GM18951 (cell line): ENCODE measurements around the gene MPP4.

Experiments used
- POLR2A ChIP-seq: IDR thresholded peaks from 4 replicates; pipeline ENCODE4 v1.6.1; 2011; ENCODE audit warnings: mild to moderate bottlenecking; ENCODE audit not compliant: insufficient read length, insufficient read depth; ENCODE audit errors: extremely low read depth
- in situ Hi-C: fragments of 300-500 bp; cut with MboI; formaldehyde crosslinking; loops from one replicate; pipeline ENCODE4 v1.12.0; 2022; ENCODE audit warnings: low sequenced_read_pairs, mixed read lengths, inconsistent platforms; ENCODE audit not compliant: unreplicated experiment

MPP4 gene

DNA sequence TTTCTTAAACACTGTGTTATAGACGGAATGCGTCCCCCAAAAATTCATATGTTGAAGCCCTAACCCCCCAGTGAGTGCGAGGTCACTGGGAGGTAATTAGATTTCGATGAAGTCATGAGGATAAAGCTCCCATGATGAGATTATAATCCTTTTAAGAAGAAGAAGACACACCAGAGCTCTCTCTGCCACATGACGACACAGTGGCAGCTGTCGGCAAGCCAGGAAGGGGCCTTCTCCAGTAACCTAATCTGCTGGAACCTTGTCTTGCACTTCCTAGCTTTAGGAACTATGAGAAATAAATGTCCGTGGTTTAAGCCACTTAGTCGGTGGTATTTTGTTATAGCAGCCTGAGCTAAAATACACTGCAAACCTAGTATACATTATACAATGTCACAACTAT, 67.4 kb downstream of the MPP4 start:
- in situ Hi-C loops = no loop called here
- no peak for TF ChIP-seq POLR2A

GRCh38 chr2:201630577-201630976, 67.9 kb downstream of the MPP4 start:
- TF ChIP-seq POLR2A = no peak
- in situ Hi-C loops = no loop called here

DNA sequence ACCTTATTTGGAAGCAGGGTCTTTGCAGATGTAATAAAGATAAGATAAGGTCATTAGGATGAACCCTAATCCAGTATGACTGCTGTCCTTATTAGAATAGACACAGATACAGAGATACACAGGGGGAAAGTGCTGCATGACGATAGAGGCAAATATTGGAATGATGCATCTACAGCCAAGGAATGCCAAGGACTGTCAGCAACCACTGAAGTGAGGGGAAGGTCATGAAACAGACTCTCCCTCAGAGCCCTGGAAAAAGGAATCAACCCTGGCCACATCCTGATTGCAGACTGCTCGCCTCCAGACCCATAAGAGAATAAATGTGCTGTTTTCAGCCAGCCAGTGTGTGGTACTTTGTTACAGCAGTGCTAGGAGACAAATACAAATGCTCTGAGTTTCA, 69.9 kb downstream of the MPP4 start:
- TF ChIP-seq POLR2A = no peak
- in situ Hi-C loops = no loop called here

DNA sequence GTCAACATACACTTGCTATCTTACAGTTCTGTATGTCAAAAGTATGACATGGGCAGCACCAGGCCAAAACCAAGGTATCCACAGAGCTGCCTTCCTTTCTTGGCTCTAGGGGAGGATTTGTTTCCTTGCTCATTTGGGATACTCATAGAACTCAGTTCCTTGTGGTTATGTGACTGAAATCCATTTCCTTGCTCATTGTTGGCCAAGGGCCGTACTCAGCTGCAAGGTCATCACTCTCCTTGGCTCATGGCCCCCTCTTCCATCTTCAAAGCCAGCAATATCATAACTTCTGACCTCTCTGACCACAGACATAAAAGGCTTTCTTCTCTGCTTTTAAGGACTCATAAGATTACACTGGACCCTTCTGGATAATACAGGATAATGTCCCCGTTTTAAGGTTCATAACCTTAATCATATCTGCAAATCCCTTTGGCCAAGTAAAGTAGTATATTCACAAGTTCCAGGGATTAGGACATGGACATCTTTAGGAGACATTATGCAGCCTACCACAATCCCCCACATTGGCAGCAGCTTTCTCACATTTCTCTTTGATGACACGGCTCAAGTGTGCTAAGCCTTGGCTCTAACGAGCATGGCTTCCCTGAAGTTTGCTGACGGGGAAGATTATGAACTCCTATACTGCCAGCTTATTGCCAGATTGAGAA, 76.0 kb downstream of the MPP4 start:
- TF ChIP-seq POLR2A = no peak
- in situ Hi-C loops = no loop called here

DNA sequence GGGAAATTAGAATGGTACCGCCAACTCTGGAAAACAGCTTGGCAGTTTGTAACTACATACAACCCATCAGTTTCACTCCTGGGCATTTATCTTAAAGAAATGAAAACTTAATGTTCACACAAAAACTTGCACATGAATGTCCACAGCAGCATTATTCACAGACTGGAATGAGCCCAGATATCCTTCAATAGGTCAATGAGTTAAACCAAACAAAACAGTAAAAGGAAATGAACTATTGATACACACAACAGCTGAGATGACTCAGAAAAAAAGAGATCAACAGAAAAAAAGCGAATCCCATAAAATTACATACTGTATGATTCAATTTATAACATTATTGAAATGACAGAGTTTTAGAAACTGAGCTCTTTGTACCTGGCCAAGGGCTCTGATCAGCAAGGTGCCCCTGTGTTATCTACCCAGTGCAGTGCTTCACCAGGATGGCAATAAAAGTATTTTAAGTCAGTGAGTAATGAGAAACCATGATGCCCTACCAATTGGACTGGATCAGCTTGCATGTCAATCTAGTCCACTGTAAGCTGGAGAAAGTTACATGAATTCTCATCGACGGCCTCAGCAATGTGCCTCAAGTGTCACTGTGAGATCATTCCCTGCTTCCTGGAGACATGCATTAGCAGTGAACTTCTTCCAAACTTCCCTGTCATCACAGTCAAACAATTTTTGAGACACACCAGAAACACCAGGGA, 77.0 kb downstream of the MPP4 start:
- in situ Hi-C loops = no loop called here
- TF ChIP-seq POLR2A = no peak

DNA sequence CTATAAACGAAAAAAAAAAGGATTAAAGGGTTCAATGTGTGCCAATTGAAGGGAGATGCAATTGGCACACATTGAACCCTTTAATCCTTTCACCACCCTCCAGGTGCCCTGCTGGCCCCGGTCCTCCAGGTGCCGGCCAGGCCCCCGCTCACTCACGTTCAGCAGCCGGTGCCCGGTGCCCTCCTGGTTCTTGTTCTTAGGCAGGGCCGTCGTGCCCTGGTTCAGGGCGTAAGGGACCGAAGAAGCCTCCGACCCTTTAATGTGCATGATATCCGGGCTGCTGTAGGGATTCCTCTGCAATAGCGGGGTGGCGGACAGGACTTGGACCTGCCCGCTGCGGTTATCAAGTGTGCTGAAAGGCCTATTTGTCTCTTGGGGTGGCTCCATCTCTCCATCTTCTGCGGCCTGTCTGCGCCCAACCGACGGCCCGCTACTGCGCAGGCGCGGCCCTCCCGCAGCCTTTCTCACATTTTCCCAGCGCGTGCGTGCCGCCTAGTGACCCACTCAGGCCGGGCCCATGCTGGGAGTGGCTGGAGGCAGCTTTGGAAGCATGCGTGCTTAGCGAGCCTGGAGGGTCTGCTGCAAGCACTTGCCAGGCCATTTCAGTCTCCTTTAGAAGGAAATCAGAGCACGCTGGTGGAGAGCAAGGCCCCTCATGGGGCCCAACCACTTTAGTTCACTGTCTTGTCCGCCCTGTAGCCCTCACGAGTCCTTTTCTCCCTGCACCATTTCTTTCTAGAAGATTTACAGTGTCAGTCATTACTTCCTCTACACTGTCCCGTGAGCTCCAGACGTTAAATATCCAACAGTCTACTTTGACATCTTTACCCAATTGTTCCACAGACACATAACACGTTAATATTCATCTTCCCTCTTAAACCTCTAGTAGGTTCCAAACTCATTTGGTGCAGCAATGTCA, 79.4 kb downstream of the MPP4 start:
- in situ Hi-C loops = no loop called here
- no peak for TF ChIP-seq POLR2A

GRCh38 chr2:201608021-201608420, 90.4 kb downstream of the MPP4 start:
- in situ Hi-C loops = no loop called here
- no peak for TF ChIP-seq POLR2A

- in situ Hi-C loops = no loop called here
- no peak for TF ChIP-seq POLR2A
Observed at GRCh38 chr2:201607568-201607967, 90.9 kb downstream of the MPP4 start.

DNA sequence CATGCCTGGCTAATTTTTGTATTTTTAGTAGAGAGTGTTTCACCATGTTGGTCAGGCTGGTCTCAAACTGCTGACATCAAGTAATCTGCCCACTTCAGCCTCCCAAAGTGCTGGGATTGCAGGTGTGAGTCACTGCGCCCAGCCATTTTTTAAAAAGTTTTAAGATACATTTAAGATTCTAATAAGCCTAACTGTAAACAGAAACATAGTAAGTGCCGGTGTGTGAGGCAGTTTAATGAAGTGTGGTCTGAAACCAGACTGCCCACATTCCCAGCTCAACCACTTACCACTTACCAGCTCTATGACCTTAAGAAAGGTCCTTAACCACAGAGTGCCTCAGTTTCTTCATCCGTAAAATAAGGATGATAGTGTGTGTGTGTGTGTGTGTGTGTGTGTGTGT, 97.5 kb downstream of the MPP4 start:
- in situ Hi-C loops = no loop called here

DNA sequence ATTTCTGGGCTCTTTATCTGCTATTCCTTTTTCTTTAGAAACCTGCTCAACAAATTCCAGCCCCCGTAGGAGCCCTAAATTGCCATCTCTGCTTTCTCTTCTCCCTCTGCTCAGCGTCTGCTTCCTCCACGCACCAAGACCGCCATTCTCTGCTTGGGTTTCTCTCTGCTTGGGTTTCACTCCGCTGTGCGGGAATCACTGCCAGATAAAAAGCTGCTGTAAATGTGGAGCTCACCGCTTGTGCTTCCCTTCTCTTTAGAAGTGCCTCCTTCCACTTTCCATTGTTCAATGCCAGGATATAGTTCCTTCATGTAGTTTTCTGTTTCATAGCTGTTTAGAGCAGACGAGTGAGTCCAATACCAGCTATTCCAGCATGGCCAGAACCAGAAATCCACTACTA, 101.0 kb downstream of the MPP4 start:
- in situ Hi-C loops = no loop called here
- TF ChIP-seq POLR2A = no peak

More for the DNA sequence above, 97.5 kb downstream of the MPP4 start:
- TF ChIP-seq POLR2A = no peak
